ENCODE results near the gene PTPRG. TPM values are rescaled to one million over a fixed set of nuclear protein-coding genes. Genes with fewer than 3 reads are reported as not detected.

Gene PTPRG
- total RNA-seq, 1 experiment from 2014 or later = 32.1 TPM

DNA sequence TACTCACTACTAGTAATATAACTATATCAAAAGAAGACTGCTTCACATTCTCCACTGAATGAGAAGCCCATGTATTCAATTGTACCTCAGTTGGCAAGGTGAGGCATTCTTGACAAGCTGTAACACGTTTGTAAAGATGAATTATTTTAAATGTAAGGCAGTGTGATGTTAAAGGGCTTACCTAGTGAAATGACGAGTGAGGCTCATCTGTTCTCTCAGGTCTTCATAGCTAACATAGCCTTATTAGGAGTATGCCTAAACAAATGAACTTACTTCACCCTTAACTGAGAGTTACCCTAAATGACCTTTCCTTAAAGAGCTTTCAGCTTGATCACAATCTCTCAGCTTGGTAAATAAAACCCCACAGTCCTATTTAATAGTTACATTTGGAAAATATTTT is 684.7 kb downstream of the PTPRG start:
- ATAC-seq (no peak), DNase-seq (ENCODE audit: low read depth, low spot score) (no peak)
- CTCF ChIA-PET = no interaction called here
- Histone ChIP-seq H3K27ac (ENCODE audit: low read depth, low read length) (no peak overlapping the region), H3K27me3 (ENCODE audit: insufficient read depth, low read length) (no peaks in the 10 kb centered on the region), H3K9ac (ENCODE audit: low read length) (no peak overlapping the region), H2AFZ (ENCODE audit: low read depth, low read length, poor library complexity, severe bottlenecking) (no peak overlapping the region), H4K20me1 (ENCODE audit: insufficient read depth) (no peaks in the 10 kb centered on the region), H3K9me3 (ENCODE audit: control insufficient read depth in 1 of 2, insufficient read depth in 1 of 2, low read depth in 1 of 2, low read length in 2 of 2) (no peaks in the 10 kb centered on the region), H3K4me2 (ENCODE audit: low read length) (no peak overlapping the region), H3K4me3 (replicated peaks in 1 of 2; ENCODE audit: low read depth in 1 of 2, low read length in 2 of 2) (no peak overlapping the region), H3K79me2 (ENCODE audit: insufficient read depth, low read length) (no peaks in the 10 kb centered on the region), H3K36me3 (ENCODE audit: control insufficient read depth in 1 of 2, insufficient read depth in 2 of 2, low read length in 2 of 2) (no peaks in the 10 kb centered on the region), H3K4me1 (ENCODE audit: control insufficient read depth in 1 of 2, insufficient read depth in 2 of 2, low read length in 2 of 2) (no peaks in the 10 kb centered on the region), H3K9me2 (ENCODE audit: insufficient read depth) (no peaks in the 10 kb centered on the region)
- intact Hi-C loops (cut with micrococcal nuclease) = no loop called here
- POLR2A ChIA-PET = no interaction called here
- no TSS peak for BruUV-seq (replicated peaks)
- no peak for TF ChIP-seq YY1 (IDR thresholded peaks at IDR 0.05; ENCODE audit: extremely low read depth, insufficient replicate concordance, low read depth, low read length)
- TF ChIP-seq, protein P1, sequence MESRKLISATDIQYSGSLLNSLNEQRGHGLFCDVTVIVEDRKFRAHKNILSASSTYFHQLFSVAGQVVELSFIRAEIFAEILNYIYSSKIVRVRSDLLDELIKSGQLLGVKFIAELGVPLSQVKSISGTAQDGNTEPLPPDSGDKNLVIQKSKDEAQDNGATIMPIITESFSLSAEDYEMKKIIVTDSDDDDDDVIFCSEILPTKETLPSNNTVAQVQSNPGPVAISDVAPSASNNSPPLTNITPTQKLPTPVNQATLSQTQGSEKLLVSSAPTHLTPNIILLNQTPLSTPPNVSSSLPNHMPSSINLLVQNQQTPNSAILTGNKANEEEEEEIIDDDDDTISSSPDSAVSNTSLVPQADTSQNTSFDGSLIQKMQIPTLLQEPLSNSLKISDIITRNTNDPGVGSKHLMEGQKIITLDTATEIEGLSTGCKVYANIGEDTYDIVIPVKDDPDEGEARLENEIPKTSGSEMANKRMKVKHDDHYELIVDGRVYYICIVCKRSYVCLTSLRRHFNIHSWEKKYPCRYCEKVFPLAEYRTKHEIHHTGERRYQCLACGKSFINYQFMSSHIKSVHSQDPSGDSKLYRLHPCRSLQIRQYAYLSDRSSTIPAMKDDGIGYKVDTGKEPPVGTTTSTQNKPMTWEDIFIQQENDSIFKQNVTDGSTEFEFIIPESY (IDR thresholded peaks at IDR 0.05; ENCODE audit: extremely low read depth, insufficient replicate concordance, low read length) = no peak
- RAD21 ChIA-PET (ENCODE audit: low non-redundant PET in 1 of 2, low total read pairs in 2 of 2, uncharacterized antibody in 2 of 2, unreplicated experiment in 2 of 2) = no interaction called here

DNA sequence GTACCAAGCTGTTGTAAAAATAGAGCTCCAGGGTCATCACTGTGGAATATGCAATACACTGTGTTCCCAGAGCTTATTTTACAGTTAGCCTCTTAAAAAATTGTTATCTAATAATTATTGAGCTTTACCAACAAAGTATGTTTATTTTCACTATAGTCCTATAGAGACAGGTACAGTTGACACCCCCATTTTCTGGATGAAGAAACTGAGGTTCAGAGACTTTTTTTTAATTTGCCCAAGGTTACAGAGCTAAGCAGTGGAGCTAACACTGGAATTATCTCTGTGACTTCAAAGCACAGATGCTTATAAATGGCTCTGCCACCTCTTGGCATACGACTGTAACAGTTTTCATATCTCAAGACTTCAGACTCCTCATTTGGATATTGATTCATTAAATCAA is 685.6 kb downstream of the PTPRG start:
- H3K9ac ChIP-seq (ENCODE audit: low read length) = no peak overlapping the region
- ChIA-PET POLR2A (no interaction called here), RAD21 (ENCODE audit: low non-redundant PET in 1 of 2, low total read pairs in 2 of 2, uncharacterized antibody in 2 of 2, unreplicated experiment in 2 of 2) (no interaction called here), CTCF (no interaction called here)
- no peaks in the 10 kb centered on the region for H4K20me1 ChIP-seq (ENCODE audit: insufficient read depth)
- no TSS peak for BruUV-seq (replicated peaks)
- no peaks in the 10 kb centered on the region for H3K9me3 ChIP-seq (ENCODE audit: control insufficient read depth in 1 of 2, insufficient read depth in 1 of 2, low read depth in 1 of 2, low read length in 2 of 2)
- no peak overlapping the region for H3K4me2 ChIP-seq (ENCODE audit: low read length)
- no peak overlapping the region for H2AFZ ChIP-seq (ENCODE audit: low read depth, low read length, poor library complexity, severe bottlenecking)
- H3K4me3 ChIP-seq (replicated peaks in 1 of 2; ENCODE audit: low read depth in 1 of 2, low read length in 2 of 2) = no peak overlapping the region
- H3K27me3 ChIP-seq (ENCODE audit: insufficient read depth, low read length) = no peaks in the 10 kb centered on the region
- no peaks in the 10 kb centered on the region for H3K4me1 ChIP-seq (ENCODE audit: control insufficient read depth in 1 of 2, insufficient read depth in 2 of 2, low read length in 2 of 2)
- intact Hi-C loops (cut with micrococcal nuclease) = no loop called here
- DNase-seq (ENCODE audit: low read depth, low spot score) = no peak
- ATAC-seq = no peak
- H3K79me2 ChIP-seq (ENCODE audit: insufficient read depth, low read length) = no peaks in the 10 kb centered on the region
- no peaks in the 10 kb centered on the region for H3K36me3 ChIP-seq (ENCODE audit: control insufficient read depth in 1 of 2, insufficient read depth in 2 of 2, low read length in 2 of 2)
- H3K9me2 ChIP-seq (ENCODE audit: insufficient read depth) = no peaks in the 10 kb centered on the region
- no peak overlapping the region for H3K27ac ChIP-seq (ENCODE audit: low read depth, low read length)
- TF ChIP-seq, protein P1 (IDR thresholded peaks at IDR 0.05; ENCODE audit: extremely low read depth, insufficient replicate concordance, low read length) = no peak
- no peak for TF ChIP-seq SP1 (IDR thresholded peaks at IDR 0.05; ENCODE audit: low read depth)
- TF ChIP-seq POLR2AphosphoS5 (IDR thresholded peaks at IDR 0.05; ENCODE audit: low read depth, low read length) = no peak
- no peak for TF ChIP-seq SRF (IDR thresholded peaks at IDR 0.05; ENCODE audit: low read depth)
- TF ChIP-seq POLR2A (IDR thresholded peaks at IDR 0.05; ENCODE audit: borderline replicate concordance, extremely low read depth, insufficient read depth, insufficient read length) = no peak
- no peak for TF ChIP-seq SIN3A (IDR thresholded peaks at IDR 0.05; ENCODE audit: low read depth)
- no peak for TF ChIP-seq EZH2 (IDR thresholded peaks at IDR 0.05)
- no peak for TF ChIP-seq EZH2phosphoT487 (IDR thresholded peaks at IDR 0.05; ENCODE audit: borderline replicate concordance)
- no peak for TF ChIP-seq CEBPB (IDR thresholded peaks at IDR 0.05; ENCODE audit: low read depth)
- TF ChIP-seq, protein P2, sequence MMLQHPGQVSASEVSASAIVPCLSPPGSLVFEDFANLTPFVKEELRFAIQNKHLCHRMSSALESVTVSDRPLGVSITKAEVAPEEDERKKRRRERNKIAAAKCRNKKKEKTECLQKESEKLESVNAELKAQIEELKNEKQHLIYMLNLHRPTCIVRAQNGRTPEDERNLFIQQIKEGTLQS (IDR thresholded peaks at IDR 0.05) = no peak
- no peak for TF ChIP-seq FOSL1 (IDR thresholded peaks at IDR 0.05; ENCODE audit: low read depth)
- TF ChIP-seq JUND (IDR thresholded peaks at IDR 0.05) = no peak
- TF ChIP-seq, protein P3, sequence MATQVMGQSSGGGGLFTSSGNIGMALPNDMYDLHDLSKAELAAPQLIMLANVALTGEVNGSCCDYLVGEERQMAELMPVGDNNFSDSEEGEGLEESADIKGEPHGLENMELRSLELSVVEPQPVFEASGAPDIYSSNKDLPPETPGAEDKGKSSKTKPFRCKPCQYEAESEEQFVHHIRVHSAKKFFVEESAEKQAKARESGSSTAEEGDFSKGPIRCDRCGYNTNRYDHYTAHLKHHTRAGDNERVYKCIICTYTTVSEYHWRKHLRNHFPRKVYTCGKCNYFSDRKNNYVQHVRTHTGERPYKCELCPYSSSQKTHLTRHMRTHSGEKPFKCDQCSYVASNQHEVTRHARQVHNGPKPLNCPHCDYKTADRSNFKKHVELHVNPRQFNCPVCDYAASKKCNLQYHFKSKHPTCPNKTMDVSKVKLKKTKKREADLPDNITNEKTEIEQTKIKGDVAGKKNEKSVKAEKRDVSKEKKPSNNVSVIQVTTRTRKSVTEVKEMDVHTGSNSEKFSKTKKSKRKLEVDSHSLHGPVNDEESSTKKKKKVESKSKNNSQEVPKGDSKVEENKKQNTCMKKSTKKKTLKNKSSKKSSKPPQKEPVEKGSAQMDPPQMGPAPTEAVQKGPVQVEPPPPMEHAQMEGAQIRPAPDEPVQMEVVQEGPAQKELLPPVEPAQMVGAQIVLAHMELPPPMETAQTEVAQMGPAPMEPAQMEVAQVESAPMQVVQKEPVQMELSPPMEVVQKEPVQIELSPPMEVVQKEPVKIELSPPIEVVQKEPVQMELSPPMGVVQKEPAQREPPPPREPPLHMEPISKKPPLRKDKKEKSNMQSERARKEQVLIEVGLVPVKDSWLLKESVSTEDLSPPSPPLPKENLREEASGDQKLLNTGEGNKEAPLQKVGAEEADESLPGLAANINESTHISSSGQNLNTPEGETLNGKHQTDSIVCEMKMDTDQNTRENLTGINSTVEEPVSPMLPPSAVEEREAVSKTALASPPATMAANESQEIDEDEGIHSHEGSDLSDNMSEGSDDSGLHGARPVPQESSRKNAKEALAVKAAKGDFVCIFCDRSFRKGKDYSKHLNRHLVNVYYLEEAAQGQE (IDR thresholded peaks at IDR 0.05; ENCODE audit: low read depth) = no peak
